Epithelial cell of proximal tubule (primary cell): ENCODE data around the gene BRAF. TPM values are rescaled to one million over a fixed set of nuclear protein-coding genes. Genes with fewer than 3 reads are reported as not detected.
"Not testable (repeated sequence)": the region's sequence is repeated elsewhere in the genome, so short reads cannot be mapped to it uniquely, and the experiment has no call there.

Experiments
- DNase-seq: peaks from one replicate; pipeline ENCODE4 v3.0.0-alpha.2; 2011; ENCODE audit warnings: low read depth
- H3K4me3 ChIP-seq: 2 replicates; pipeline ENCODE4 v1.5.1; 2011; ENCODE audit warnings: low read depth, mild to moderate bottlenecking, low read length
- total RNA-seq: library from RNA; depleted of rRNA; stranded (reverse); fragments of >200 nt; gene quantifications from 2 replicates; pipeline ENCODE4 v1.2.3, GENCODE V29; 2015
- TF ChIP-seq, protein P1 (sequence below): conservative IDR thresholded peaks from 2 replicates; pipeline ENCODE4 v1.5.1; 2012; ENCODE audit warnings: low read depth, mild to moderate bottlenecking, low read length

BRAF gene
- total RNA-seq, 1 donor from 2014 or later: 7.3 TPM

DNA sequence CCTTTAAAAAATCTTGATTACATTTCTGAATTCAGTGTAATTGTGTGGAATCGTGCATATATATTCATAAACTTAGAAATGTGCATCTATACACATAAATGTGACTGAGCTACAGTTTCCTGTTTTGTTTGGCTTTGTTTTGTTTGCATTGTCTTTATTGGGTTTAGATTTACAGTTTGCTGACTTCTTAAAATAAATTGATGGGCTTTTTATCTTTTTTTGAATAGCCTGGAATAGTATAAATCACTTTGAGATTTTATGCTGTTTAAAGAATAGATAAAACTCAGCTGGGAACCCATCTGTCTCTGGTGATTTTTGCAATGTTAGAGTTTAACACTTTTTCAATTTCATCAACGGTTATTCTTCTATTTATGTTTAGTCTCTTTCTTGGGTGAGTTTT, 21.2 kb upstream of the BRAF start:
- no peak for DNase-seq
- TF ChIP-seq, protein P1, sequence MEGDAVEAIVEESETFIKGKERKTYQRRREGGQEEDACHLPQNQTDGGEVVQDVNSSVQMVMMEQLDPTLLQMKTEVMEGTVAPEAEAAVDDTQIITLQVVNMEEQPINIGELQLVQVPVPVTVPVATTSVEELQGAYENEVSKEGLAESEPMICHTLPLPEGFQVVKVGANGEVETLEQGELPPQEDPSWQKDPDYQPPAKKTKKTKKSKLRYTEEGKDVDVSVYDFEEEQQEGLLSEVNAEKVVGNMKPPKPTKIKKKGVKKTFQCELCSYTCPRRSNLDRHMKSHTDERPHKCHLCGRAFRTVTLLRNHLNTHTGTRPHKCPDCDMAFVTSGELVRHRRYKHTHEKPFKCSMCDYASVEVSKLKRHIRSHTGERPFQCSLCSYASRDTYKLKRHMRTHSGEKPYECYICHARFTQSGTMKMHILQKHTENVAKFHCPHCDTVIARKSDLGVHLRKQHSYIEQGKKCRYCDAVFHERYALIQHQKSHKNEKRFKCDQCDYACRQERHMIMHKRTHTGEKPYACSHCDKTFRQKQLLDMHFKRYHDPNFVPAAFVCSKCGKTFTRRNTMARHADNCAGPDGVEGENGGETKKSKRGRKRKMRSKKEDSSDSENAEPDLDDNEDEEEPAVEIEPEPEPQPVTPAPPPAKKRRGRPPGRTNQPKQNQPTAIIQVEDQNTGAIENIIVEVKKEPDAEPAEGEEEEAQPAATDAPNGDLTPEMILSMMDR: no peak
- H3K4me3 ChIP-seq: no peak overlapping the region

DNA sequence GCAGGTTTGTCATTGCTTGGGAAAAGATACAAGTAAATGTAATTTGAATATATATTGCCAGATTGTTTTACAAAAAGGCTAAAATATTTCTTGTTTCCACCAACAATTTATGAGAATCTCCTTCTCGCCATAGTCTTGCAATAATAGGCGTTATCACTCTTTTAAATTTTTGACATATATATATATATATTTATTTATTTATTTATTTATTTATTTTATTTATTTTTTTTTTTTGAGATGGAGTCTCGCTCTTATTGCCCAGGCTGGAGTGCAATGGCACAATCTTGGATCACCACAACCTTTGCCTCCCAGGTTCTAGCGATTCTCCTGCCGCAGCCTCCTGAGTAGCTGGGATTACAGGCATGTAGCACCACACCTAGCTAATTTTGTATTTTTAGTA, 17.5 kb upstream of the BRAF start:
- not testable (repeated sequence) for DNase-seq, H3K4me3 ChIP-seq

DNA sequence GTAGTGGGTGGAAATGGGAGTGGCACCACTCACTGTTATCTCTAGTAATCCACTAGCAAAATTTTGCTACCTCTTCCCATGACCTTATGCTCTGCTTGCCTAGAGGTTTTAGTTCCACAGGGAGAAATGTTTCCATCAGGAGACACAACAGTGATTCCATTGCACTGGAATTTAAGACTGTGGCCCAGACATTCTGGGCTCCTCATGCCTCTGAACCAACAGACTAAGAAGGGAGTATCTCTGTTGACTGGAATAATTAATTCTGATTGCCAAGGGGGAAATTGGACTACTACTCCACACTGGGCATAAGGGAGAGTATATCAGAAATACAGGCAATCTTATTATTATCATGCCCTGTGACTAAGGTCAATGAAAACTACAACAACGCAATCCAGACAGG, 16.2 kb upstream of the BRAF start:
- TF ChIP-seq, protein P1: no peak
- H3K4me3 ChIP-seq: no peak overlapping the region
- DNase-seq: peak; percentile 46

DNA sequence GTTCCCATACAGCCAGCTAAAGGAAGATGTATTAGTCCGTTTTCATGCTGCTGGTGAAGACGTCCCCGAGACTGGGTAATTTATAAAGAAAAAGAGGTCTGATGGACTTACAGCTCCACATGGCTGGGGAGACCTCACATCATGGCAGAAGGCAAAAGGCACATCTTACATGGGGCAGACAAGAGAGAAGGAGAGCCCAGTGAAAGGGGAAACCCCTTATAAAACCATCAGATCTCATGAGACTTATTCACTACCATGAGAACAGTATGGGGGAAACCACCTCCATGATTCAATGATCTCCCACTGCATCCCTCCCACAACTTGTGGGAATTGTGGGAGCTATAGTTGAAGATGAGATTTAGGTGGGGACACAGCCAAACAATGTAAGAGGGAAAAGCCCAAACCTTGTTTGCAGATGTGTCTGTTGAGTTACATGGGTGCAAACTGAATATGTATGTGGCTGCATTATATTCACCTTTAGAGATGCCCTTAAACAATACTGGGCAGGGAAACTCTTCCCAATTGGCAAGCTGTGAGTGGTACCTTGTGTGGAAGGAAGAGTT, 13.1 kb upstream of the BRAF start:
- TF ChIP-seq, protein P1: no peak
- H3K4me3 ChIP-seq: no peak overlapping the region
- DNase-seq: no peak

DNA sequence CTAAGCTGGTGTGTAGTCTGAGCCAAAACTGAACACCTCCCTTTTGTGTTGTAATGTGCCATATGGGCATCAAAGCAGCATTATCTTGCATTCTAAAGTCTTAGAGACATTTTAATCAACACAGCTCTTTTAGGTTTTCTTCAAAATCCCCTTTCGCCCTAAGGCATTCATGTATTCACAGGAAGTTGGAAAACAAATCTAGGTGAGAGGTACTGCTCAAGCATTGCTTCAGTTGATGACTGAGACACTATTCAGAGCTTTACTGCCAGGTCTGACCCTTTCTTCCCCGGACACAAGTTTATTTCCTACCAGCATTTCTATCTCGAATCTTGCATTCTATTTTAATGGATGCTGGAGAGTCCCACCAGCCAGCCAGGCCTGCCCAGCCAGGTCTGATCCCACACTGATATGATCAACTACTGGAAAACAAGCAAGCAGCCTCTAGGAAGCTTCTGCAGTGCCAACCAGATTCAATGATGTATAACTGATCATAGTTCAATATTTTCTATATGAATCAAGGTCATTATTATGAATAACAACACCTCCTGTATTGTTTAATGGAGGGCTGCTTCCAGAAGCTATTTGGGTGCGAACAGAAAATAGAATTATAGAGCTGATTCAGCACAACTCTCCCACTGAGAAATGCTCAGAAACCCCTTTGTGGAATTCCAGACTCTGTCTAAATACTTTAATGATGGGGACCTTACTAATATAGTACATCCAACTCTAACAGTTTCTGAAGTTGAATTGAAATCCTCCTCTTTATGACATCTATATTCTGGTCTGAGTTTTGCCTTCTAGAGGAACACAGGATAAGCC, 4.0 kb upstream of the BRAF start:
- TF ChIP-seq, protein P1: no peak
- DNase-seq: no peak
- H3K4me3 ChIP-seq: no peak overlapping the region

DNA sequence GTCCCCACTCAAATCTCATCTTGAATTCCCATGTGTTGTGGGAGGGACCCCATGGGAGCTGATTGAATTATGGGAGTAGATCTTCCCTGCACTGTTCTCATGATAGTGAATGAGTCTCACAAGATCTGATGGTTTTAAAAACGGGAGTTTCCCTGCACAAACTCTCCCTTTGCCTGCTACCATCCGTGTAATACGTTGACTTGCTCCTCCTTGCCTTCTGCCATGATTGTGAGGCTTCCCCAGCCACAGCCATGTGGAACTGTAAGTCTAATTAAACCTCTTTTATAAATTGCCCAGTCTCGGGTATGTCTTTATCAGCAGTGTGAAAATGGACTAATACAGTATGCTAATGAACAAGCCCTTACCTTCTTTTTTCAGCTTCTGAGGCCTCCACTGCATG, 3.2 kb upstream of the BRAF start:
- not testable (repeated sequence) for H3K4me3 ChIP-seq, DNase-seq

DNA sequence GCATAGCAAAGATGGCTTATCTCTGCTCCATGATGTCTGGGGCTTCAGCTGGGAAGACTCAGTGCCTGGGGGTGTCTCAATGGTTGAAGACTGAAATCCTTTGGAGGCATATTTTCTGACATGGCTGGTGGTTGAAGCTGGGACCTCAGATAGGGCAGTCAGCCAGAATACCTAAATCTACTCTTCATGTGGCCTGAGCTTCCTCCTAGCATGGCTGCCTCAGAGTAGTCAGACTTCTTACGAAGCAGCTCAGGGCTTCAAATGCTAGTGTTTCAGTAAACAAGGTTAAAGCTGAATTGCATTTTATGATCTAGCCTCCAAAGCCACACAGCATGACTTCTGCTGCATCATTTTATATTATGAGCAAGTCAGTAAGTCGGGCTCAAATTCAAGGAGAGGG, 2.6 kb upstream of the BRAF start:
- TF ChIP-seq, protein P1: no peak
- no peak for DNase-seq
- H3K4me3 ChIP-seq: no peak overlapping the region
